Osteocyte (in vitro differentiated cells): ENCODE data around the gene TRIM22. TPM values are rescaled to one million over a fixed set of nuclear protein-coding genes. Genes with fewer than 3 reads are reported as not detected.
"Not testable (repeated sequence)": the region's sequence is repeated elsewhere in the genome, so short reads cannot be mapped to it uniquely, and the experiment has no call there.

ENCODE experiments used
- DNase-seq: peaks from one replicate; pipeline ENCODE4 v3.0.0; 2021; ENCODE audit warnings: mixed read lengths; ENCODE audit not compliant: unreplicated experiment; ENCODE audit errors: extremely low spot score
- H3K27ac Mint-ChIP-seq: one replicate; pipeline ENCODE4 v1.8.0; 2021; ENCODE audit warnings: mild to moderate bottlenecking, mixed read lengths; ENCODE audit not compliant: unreplicated experiment
- H3K27me3 Mint-ChIP-seq: one replicate; pipeline ENCODE4 v1.8.0; 2021; ENCODE audit warnings: mixed read lengths; ENCODE audit not compliant: unreplicated experiment
- H3K36me3 Mint-ChIP-seq: one replicate; pipeline ENCODE4 v1.8.0; 2021; ENCODE audit warnings: mixed read lengths; ENCODE audit not compliant: unreplicated experiment
- H3K4me1 Mint-ChIP-seq: one replicate; pipeline ENCODE4 v1.8.0; 2021; ENCODE audit warnings: mixed read lengths; ENCODE audit not compliant: unreplicated experiment
- H3K4me3 Mint-ChIP-seq: one replicate; pipeline ENCODE4 v1.8.0; 2021; ENCODE audit warnings: mild to moderate bottlenecking, moderate library complexity, mixed read lengths; ENCODE audit not compliant: unreplicated experiment
- H3K9me3 Mint-ChIP-seq: one replicate; pipeline ENCODE4 v1.8.0; 2021; ENCODE audit warnings: mixed read lengths; ENCODE audit not compliant: unreplicated experiment
- CTCF ChIP-seq: fragments of 200-600 bp; sonication (generic); IDR thresholded peaks from 2 replicates; pipeline ENCODE4 v1.5.0; 2021; ENCODE audit warnings: antibody characterized with exemption, mild to moderate bottlenecking, moderate library complexity
- total RNA-seq: library from RNA; stranded (reverse); gene quantifications from 2 replicates; pipeline ENCODE4 v1.2.1, GENCODE V29; 2021

TRIM22 gene
- total RNA-seq, 1 donor from 2014 or later = 138 TPM

- H3K4me3 Mint-ChIP-seq = peak within 1 kb of the TSS; percentile 85
- no peaks in the 10 kb centered on the region for H3K9me3 Mint-ChIP-seq
- H3K4me1 Mint-ChIP-seq = peaks cover 44% of the 10 kb centered on the region
- TF ChIP-seq CTCF = peak; percentile 80
- H3K27me3 Mint-ChIP-seq = no peaks in the 10 kb centered on the region
- H3K27ac Mint-ChIP-seq = peak within 1 kb of the TSS; percentile 98
- peak; percentile 91 for DNase-seq
- H3K36me3 Mint-ChIP-seq = peaks cover 5% of the 10 kb centered on the region
Observed at GRCh38 chr11:5684646-5685362, 4.8 kb upstream of the TRIM22 start, which contains the start of gene TRIM5. Gene TRIM5, minus strand, starts transcription at chr11:5685074. Its CDS starts 4,897 bp downstream, at chr11:5680177.

- Mint-ChIP-seq H3K27ac (no peak overlapping the region), H3K27me3 (no peaks in the 10 kb centered on the region), H3K9me3 (no peaks in the 10 kb centered on the region), H3K36me3 (no peaks in the 10 kb centered on the region), H3K4me3 (no peak overlapping the region), H3K4me1 (peaks cover 53% of the 10 kb centered on the region)
- DNase-seq = no peak
- no peak for TF ChIP-seq CTCF
Observed at GRCh38 chr11:5686426-5686825, 3.2 kb upstream of the TRIM22 start.

- Mint-ChIP-seq H3K9me3 (no peaks in the 10 kb centered on the region), H3K4me3 (no peak overlapping the region), H3K27ac (peak overlapping the region; percentile 98), H3K36me3 (peaks cover 11% of the 10 kb centered on the region), H3K4me1 (peaks cover 56% of the 10 kb centered on the region), H3K27me3 (no peaks in the 10 kb centered on the region)
- no peak for DNase-seq
- no peak for TF ChIP-seq CTCF
Observed at GRCh38 chr11:5688482-5688881, 1.1 kb upstream of the TRIM22 start.

GRCh38 chr11:5690216-5690615 is 626 bp downstream of the TRIM22 start:
- peaks cover 48% of the 10 kb centered on the region for H3K4me1 Mint-ChIP-seq
- peaks cover 23% of the 10 kb centered on the region for H3K36me3 Mint-ChIP-seq
- no peaks in the 10 kb centered on the region for H3K27me3 Mint-ChIP-seq
- H3K27ac Mint-ChIP-seq = peak overlapping the region; percentile 98
- peak overlapping the region; percentile 84 for H3K4me3 Mint-ChIP-seq
- no peaks in the 10 kb centered on the region for H3K9me3 Mint-ChIP-seq
- no peak for DNase-seq
- no peak for TF ChIP-seq CTCF

- no peak for TF ChIP-seq CTCF
- H3K9me3 Mint-ChIP-seq = no peaks in the 10 kb centered on the region
- H3K36me3 Mint-ChIP-seq = peaks cover 28% of the 10 kb centered on the region
- DNase-seq = no peak
- peak overlapping the region; percentile 98 for H3K27ac Mint-ChIP-seq
- peak overlapping the region; percentile 84 for H3K4me3 Mint-ChIP-seq
- peaks cover 46% of the 10 kb centered on the region for H3K4me1 Mint-ChIP-seq
- H3K27me3 Mint-ChIP-seq = no peaks in the 10 kb centered on the region
Observed at GRCh38 chr11:5690736-5691135, 1.1 kb downstream of the TRIM22 start.

GRCh38 chr11:5691238-5691963 is 1.8 kb downstream of the TRIM22 start:
- not testable (repeated sequence) for H3K9me3 Mint-ChIP-seq, DNase-seq, H3K27me3 Mint-ChIP-seq
- peak overlapping the region; percentile 84 for H3K4me3 Mint-ChIP-seq
- H3K36me3 Mint-ChIP-seq = peaks cover 35% of the 10 kb centered on the region
- peaks cover 45% of the 10 kb centered on the region for H3K4me1 Mint-ChIP-seq
- H3K27ac Mint-ChIP-seq = peak overlapping the region; percentile 98
